Stimulated activated CD4-positive, alpha-beta T cell treated with anti-CD3 and anti-CD28 coated beads, Interleukin-1b, Interleukin-23, amount 100 ng/mL, for 4 hours (primary cell): Measurements from ENCODE around the gene GLB1L3.
"Not testable (repeated sequence)": the region's sequence is repeated elsewhere in the genome, so short reads cannot be mapped to it uniquely, and the experiment has no call there.

ENCODE experiments used
- DNase-seq, 2 donors: peaks; one replicate each; pipeline ENCODE4 v3.0.0-alpha.2; 2020; ENCODE audit warnings: low read depth in 2 of 2

Gene GLB1L3

GRCh38 chr11:134313821-134314607 is 37.8 kb downstream of the GLB1L3 start:
- no peak for DNase-seq

- no peak for DNase-seq
Measured at GRCh38 chr11:134317103-134317502, 40.9 kb downstream of the GLB1L3 start.

GRCh38 chr11:134321373-134321772 is 45.2 kb downstream of the GLB1L3 start:
- not testable (repeated sequence) for DNase-seq

GRCh38 chr11:134322553-134322952 is 46.4 kb downstream of the GLB1L3 start:
- no peak for DNase-seq

- no peak for DNase-seq
Measured at GRCh38 chr11:134328433-134328832, 52.3 kb downstream of the GLB1L3 start.

- DNase-seq, result no peak
Measured at GRCh38 chr11:134330611-134331353, 54.6 kb downstream of the GLB1L3 start.

- DNase-seq, result peak; percentile 73 to 78
Measured at GRCh38 chr11:134331354-134332188, 55.4 kb downstream of the GLB1L3 start, which contains the start of gene GLB1L2. Gene GLB1L2 (plus strand): TSS chr11:134331988. CDS start chr11:134332062, 74 bp downstream.

GRCh38 chr11:134332189-134332631 is 56.0 kb downstream of the GLB1L3 start:
- DNase-seq, result peak; percentile 19 to 22

- no peak for DNase-seq
Measured at GRCh38 chr11:134332782-134333181, 56.6 kb downstream of the GLB1L3 start.

GRCh38 chr11:134333312-134333711 is 57.1 kb downstream of the GLB1L3 start:
- DNase-seq, result no peak

GRCh38 chr11:134333946-134334345 is 57.8 kb downstream of the GLB1L3 start:
- no peak for DNase-seq

GRCh38 chr11:134334796-134335571 is 58.8 kb downstream of the GLB1L3 start:
- no peak for DNase-seq

- no peak for DNase-seq
Measured at GRCh38 chr11:134337051-134337450, 60.9 kb downstream of the GLB1L3 start.

GRCh38 chr11:134338068-134338467 is 61.9 kb downstream of the GLB1L3 start:
- DNase-seq, result no peak

- DNase-seq, result no peak
Measured at GRCh38 chr11:134338654-134339053, 62.5 kb downstream of the GLB1L3 start.

- no peak for DNase-seq
Measured at GRCh38 chr11:134339756-134340155, 63.6 kb downstream of the GLB1L3 start.

- DNase-seq, result no peak
Measured at GRCh38 chr11:134340354-134340964, 64.3 kb downstream of the GLB1L3 start.

GRCh38 chr11:134341805-134342571 is 65.8 kb downstream of the GLB1L3 start:
- DNase-seq, result no peak

GRCh38 chr11:134342572-134343340 is 66.6 kb downstream of the GLB1L3 start:
- no peak for DNase-seq
